OCI-LY7 (cell line): ENCODE data around the gene ISG20L2. TPM values are rescaled to one million over a fixed set of nuclear protein-coding genes. Genes with fewer than 3 reads are reported as not detected.

Experiments used
- BruUV-seq: library from RNA; stranded (reverse); fragments of 400-500 nt; replicated peaks from 2 replicates; lab custom pipeline; 2021; lab: Mats Ljungman, UMichigan
- CTCF ChIA-PET: fragments of 300-600 bp; sonication (Branson Sonifier 250); formaldehyde crosslinking; loops from one replicate; lab custom pipeline; 2022; ENCODE audit warnings: antibody characterized with exemption; ENCODE audit not compliant: unreplicated experiment; lab: Charles Lee
- POLR2A ChIA-PET: fragments of 300-600 bp; sonication (Branson Sonifier 250); formaldehyde crosslinking; loops from one replicate; lab custom pipeline; 2022; ENCODE audit warnings: antibody characterized with exemption; lab: Charles Lee
- DNase-seq: peaks from one replicate; pipeline ENCODE4 v3.0.0-alpha.2; 2015; ENCODE audit warnings: low spot score
- H2AFZ ChIP-seq: fragments of 200-600 bp; sonication (generic), shearing (Covaris generic); 2 replicates; pipeline ENCODE4 v1.6.1; 2014; ENCODE audit warnings: mild to moderate bottlenecking, antibody characterized with exemption, low read length, moderate library complexity
- H3K27ac ChIP-seq: fragments of 200-600 bp; sonication (generic); 2 replicates; pipeline ENCODE4 v1.5.1; 2014; ENCODE audit warnings: mixed run types, low read depth, mild to moderate bottlenecking, moderate library complexity, low read length, inconsistent platforms; ENCODE audit not compliant: poor library complexity, severe bottlenecking
- H3K36me3 ChIP-seq: fragments of 200-600 bp; sonication (generic); 2 replicates; pipeline ENCODE4 v1.6.1; 2014; ENCODE audit warnings: mild to moderate bottlenecking, antibody characterized with exemption, low read length, moderate library complexity, mixed read lengths; ENCODE audit not compliant: insufficient read depth
- H3K4me1 ChIP-seq: fragments of 200-600 bp; sonication (generic); 2 replicates; pipeline ENCODE4 v1.5.1; 2014; ENCODE audit warnings: mild to moderate bottlenecking, low read length; ENCODE audit not compliant: insufficient read depth, poor library complexity, severe bottlenecking
- H3K4me2 ChIP-seq: fragments of 200-600 bp; sonication (generic); 2 replicates; pipeline ENCODE4 v1.6.1; 2014; ENCODE audit warnings: mild to moderate bottlenecking, low read length
- H3K4me3 ChIP-seq: fragments of 200-600 bp; sonication (generic); 2 replicates; pipeline ENCODE4 v1.5.1; 2014; ENCODE audit warnings: mild to moderate bottlenecking, low read depth, low read length; ENCODE audit not compliant: poor library complexity, severe bottlenecking
- H3K79me2 ChIP-seq: fragments of 200-600 bp; sonication (generic); 2 replicates; pipeline ENCODE4 v1.6.1; 2016; ENCODE audit warnings: low read depth, mild to moderate bottlenecking, low read length, moderate library complexity, mixed read lengths; ENCODE audit not compliant: insufficient read depth
- H3K9me2 ChIP-seq: fragments of 200-600 bp; sonication (generic); 2 replicates; pipeline ENCODE4 v1.6.1; 2016; ENCODE audit warnings: mild to moderate bottlenecking, low read length, mixed read lengths; ENCODE audit not compliant: insufficient read depth
- H3K9me3 ChIP-seq: fragments of 200-600 bp; sonication (generic); 2 replicates; pipeline ENCODE4 v1.6.1; 2014; ENCODE audit warnings: mild to moderate bottlenecking, mixed run types, low read length, mixed read lengths
- H4K20me1 ChIP-seq: fragments of 200-600 bp; sonication (generic); 2 replicates; pipeline ENCODE4 v1.6.1; 2014; ENCODE audit warnings: mild to moderate bottlenecking, antibody characterized with exemption, low read length, moderate library complexity, mixed read lengths; ENCODE audit not compliant: insufficient read depth
- EZH2phosphoT487 ChIP-seq: fragments of 200-600 bp; sonication (generic); IDR thresholded peaks from 2 replicates; pipeline ENCODE4 v1.6.1; 2018; ENCODE audit warnings: low read depth, borderline replicate concordance, mild to moderate bottlenecking, mixed run types, antibody characterized with exemption, low read length, moderate library complexity, mixed read lengths
- intact Hi-C: fragments of 100-400 bp; cut with micrococcal nuclease; formaldehyde crosslinking; loops from one replicate; pipeline ENCODE4 v1.10.0; 2022; ENCODE audit not compliant: unreplicated experiment
- total RNA-seq, 2 experiments: library from RNA; depleted of rRNA in 1 of 2; stranded (reverse); fragments of >200 nt in 1 of 2; shearing (Covaris generic) in 1 of 2; gene quantifications; 2 replicates each; pipeline ENCODE4 v1.2.3, GENCODE V29; 2014 to 2022
- TF ChIP-seq, protein P1 (sequence below): fragments of 200-600 bp; sonication (generic); conservative IDR thresholded peaks from 2 replicates; pipeline ENCODE4 v1.5.1; 2014; ENCODE audit warnings: mild to moderate bottlenecking, antibody characterized with exemption, low read length, moderate library complexity, mixed read lengths

Gene ISG20L2
- total RNA-seq, 2 experiments from 2014 or later: 37.9 to 74.1 TPM

DNA sequence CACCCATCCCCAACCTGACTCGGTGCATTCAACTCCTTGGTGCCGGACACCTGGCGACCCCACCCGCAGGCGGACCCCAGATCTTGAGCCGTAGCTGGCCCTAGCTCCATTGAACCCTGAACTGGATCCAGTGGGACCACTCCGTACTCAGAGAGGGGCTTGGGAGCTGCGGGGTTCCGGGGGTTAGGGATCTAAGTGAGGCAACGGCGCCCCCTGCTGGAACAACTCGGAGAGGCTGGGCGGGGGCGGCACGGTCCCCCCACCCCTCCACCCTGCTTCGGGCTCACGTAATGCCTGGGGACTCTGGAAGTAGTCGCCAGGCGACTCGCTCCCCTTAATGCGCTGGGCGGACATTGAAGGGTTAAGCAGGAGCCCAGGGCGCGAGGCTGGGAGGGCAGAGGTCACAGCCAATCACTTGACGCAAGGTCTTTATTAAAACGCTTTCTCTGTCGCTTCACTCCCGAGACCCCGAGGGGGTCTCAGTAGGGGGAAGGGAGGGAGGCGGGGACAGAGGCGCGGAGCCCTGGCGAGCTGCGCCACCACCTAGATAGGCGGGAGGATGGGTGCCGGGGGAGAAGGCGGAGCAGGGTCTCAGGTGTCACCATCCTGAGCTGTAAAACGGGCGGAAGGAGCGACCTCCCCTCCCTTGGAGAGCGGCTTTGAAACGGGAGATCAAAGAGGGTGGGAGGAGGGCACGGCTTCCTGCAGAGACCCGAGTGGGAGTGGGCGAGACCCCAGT lies 22.5 kb downstream of the ISG20L2 start:
- Histone ChIP-seq H3K4me1 (peaks cover 17% of the 10 kb centered on the region), H3K4me3 (peak overlapping the region; percentile 53), H3K4me2 (peak overlapping the region; percentile 65), H3K9me2 (no peaks in the 10 kb centered on the region), H3K36me3 (no peaks in the 10 kb centered on the region), H3K9me3 (no peaks in the 10 kb centered on the region), H2AFZ (no peak overlapping the region; the same call in 1 of the 2 replicates), H4K20me1 (no peaks in the 10 kb centered on the region), H3K27ac (no peak overlapping the region), H3K79me2 (no peaks in the 10 kb centered on the region)
- ChIA-PET POLR2A (interaction anchor here (0.6 kb wide), 1 partner anchor 117 kb away, joined by 3 read pairs; no protein-coding TSS in a partner anchor), CTCF (interaction anchor here (2.6 kb wide), 1 partner anchor 17 kb away, joined by 19 read pairs; no protein-coding TSS in a partner anchor)
- no peak for TF ChIP-seq EZH2phosphoT487
- TF ChIP-seq, protein P1, sequence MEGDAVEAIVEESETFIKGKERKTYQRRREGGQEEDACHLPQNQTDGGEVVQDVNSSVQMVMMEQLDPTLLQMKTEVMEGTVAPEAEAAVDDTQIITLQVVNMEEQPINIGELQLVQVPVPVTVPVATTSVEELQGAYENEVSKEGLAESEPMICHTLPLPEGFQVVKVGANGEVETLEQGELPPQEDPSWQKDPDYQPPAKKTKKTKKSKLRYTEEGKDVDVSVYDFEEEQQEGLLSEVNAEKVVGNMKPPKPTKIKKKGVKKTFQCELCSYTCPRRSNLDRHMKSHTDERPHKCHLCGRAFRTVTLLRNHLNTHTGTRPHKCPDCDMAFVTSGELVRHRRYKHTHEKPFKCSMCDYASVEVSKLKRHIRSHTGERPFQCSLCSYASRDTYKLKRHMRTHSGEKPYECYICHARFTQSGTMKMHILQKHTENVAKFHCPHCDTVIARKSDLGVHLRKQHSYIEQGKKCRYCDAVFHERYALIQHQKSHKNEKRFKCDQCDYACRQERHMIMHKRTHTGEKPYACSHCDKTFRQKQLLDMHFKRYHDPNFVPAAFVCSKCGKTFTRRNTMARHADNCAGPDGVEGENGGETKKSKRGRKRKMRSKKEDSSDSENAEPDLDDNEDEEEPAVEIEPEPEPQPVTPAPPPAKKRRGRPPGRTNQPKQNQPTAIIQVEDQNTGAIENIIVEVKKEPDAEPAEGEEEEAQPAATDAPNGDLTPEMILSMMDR: peak; percentile 95
- intact Hi-C loops: loop anchor here (1.0 kb wide), 1 partner anchor 17 kb away; no protein-coding TSS in a partner anchor
- no TSS peak for BruUV-seq
- DNase-seq: peak; percentile 55

DNA sequence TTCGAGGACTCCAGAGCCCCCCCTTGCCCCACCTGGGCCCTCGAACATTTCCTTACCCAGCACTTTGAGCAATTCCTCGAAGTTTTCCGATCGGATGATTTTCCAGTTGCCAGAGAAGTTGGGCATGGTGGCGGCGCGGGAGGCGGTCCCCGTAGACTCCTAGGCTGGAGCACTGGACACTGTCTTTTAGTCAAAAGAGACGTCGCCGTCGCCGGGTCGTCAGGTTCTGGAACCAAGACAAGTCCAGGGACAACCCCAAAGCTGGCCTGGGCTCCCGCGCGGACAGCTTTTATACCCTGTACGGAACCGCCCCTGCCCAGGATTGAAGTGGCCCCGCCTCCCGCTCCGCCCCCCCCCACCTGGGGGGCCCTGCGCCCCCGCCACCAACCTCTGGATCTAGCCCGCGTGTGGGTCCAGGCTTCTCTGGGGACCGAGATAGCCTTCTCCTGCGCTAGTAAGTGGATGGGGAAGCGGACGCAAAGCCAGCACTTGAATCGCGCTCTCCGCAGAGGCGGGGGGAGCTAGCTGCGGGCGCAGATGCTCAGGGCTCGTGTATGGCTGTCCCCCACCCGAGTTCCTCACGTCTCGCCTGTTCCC lies 23.1 kb downstream of the ISG20L2 start, which contains the start of gene CRABP2:
CRABP2 (minus strand) TSS at position 263 of the 597 bp plus-strand sequence; CDS start at position 126, 137 bp downstream.
- no peak for DNase-seq
- Histone ChIP-seq H2AFZ (no peak within 1 kb of the TSS; the same call in 1 of the 2 replicates), H3K4me3 (peak within 1 kb of the TSS; percentile 53), H3K9me2 (no peaks in the 10 kb centered on the region), H3K4me2 (peak within 1 kb of the TSS; percentile 65), H3K36me3 (no peaks in the 10 kb centered on the region), H3K27ac (no peak within 1 kb of the TSS), H4K20me1 (no peaks in the 10 kb centered on the region), H3K4me1 (peaks cover 17% of the 10 kb centered on the region), H3K9me3 (no peaks in the 10 kb centered on the region), H3K79me2 (no peaks in the 10 kb centered on the region)
- intact Hi-C loops: no loop called here
- ChIA-PET POLR2A (no interaction called here), CTCF (interaction anchor here (2.6 kb wide), 1 partner anchor 16 kb away, joined by 19 read pairs; no protein-coding TSS in a partner anchor)
- TF ChIP-seq, protein P1: no peak
- no peak for TF ChIP-seq EZH2phosphoT487
- BruUV-seq: no TSS peak
